ENCODE measurements around the gene SYN1. TPM values are rescaled to one million over a fixed set of nuclear protein-coding genes. Genes with fewer than 3 reads are reported as not detected.
"Not testable (repeated sequence)": the region's sequence is repeated elsewhere in the genome, so short reads cannot be mapped to it uniquely, and the experiment has no call there.

SYN1 gene
- total RNA-seq, 1 experiment from 2014 or later, result 0.04 TPM

DNA sequence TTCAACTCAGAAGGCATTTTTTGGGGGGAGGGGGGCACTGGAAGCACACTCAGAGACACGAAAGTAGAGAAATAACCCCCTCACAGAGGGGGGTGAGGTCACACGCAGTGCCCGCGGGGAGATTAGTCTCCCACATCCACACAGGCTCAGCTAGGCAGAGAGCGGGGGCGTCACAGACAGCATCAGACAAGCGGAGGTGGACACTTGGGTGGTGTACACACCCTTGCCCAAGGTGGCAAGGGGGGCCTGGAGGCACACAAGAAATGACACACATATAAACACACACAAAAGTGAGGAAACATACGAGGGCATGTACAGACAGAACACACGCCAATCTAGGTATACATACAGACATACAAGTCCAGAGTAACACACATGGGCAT is 637 bp upstream of the SYN1 start:
- no peak for DNase-seq
- no peaks in the 10 kb centered on the region for H3K4me1 ChIP-seq
- no peak overlapping the region for H3K4me3 ChIP-seq

GRCh38 chrX:47618923-47619485 is 653 bp downstream of the SYN1 start:
- no peaks in the 10 kb centered on the region for H3K36me3 ChIP-seq
- no peaks in the 10 kb centered on the region for H3K4me1 ChIP-seq
- H3K9me3 ChIP-seq (replicated peaks), result no peaks in the 10 kb centered on the region
- H3K27ac ChIP-seq, result no peak overlapping the region
- no peak overlapping the region for H3K4me3 ChIP-seq
- no peaks in the 10 kb centered on the region for H3K27me3 ChIP-seq
- DNase-seq, result no peak

More for the DNA sequence above, 637 bp upstream of the SYN1 start:
- Histone ChIP-seq H3K9me3 (replicated peaks) (no peaks in the 10 kb centered on the region), H3K27me3 (no peaks in the 10 kb centered on the region), H3K27ac (no peak overlapping the region), H3K36me3 (no peaks in the 10 kb centered on the region)

DNA sequence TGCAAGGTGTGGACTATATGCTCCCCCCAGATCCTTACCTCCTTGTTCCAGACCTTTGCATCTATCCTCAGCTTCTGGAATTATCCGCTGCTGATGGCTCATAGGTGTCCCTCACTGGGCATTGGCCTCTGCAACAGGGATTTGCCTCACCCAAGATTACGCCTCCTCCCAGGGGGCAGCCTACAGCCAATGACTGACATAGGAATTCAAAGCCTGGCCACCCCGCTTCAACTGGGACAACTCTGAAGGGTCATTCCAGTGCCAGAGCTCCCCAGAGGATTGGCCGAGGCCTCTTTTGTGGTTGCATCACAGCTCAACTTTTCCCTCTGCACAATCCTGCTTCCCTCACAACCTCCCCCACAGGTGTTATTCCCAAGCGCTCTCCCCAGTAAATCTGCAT is 5.0 kb downstream of the SYN1 start:
- H3K4me1 ChIP-seq, result no peaks in the 10 kb centered on the region
- no peak for DNase-seq
- H3K4me3 ChIP-seq, result no peak overlapping the region
- H3K27ac ChIP-seq, result no peak overlapping the region
- no peaks in the 10 kb centered on the region for H3K9me3 ChIP-seq (replicated peaks)
- no peaks in the 10 kb centered on the region for H3K27me3 ChIP-seq
- H3K36me3 ChIP-seq, result no peaks in the 10 kb centered on the region

GRCh38 chrX:47613082-47613481 is 6.6 kb downstream of the SYN1 start:
- Histone ChIP-seq H3K27ac (no peak overlapping the region), H3K4me3 (no peak overlapping the region), H3K27me3 (no peaks in the 10 kb centered on the region), H3K4me1 (no peaks in the 10 kb centered on the region), H3K36me3 (no peaks in the 10 kb centered on the region), H3K9me3 (replicated peaks) (no peaks in the 10 kb centered on the region)
- no peak for DNase-seq

DNA sequence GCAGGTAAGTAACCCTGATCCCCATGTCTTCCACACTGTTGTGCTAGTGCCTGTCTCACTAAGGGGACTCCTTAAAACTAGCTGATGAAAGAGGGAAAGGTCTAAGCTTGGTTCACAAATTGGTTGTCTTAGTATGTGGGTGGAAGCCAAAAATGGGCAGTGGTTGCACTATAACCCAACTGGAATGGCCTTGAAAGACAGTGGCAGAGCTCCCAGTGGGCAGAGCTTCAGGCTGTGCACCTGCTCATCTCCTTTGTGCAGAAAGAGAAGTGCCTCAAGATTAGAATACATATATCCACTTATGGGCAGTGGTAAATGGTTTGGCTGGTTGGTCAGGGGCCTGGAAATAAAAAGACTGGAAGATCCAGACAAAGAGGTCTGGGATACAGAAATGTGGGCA is 7.2 kb downstream of the SYN1 start:
- no peaks in the 10 kb centered on the region for H3K27me3 ChIP-seq
- H3K4me3 ChIP-seq, result no peak overlapping the region
- no peaks in the 10 kb centered on the region for H3K36me3 ChIP-seq
- no peak for DNase-seq
- no peak overlapping the region for H3K27ac ChIP-seq
- no peaks in the 10 kb centered on the region for H3K9me3 ChIP-seq (replicated peaks)
- H3K4me1 ChIP-seq, result no peaks in the 10 kb centered on the region

- no peak for DNase-seq
- Histone ChIP-seq H3K27me3 (no peaks in the 10 kb centered on the region), H3K4me3 (no peak overlapping the region), H3K9me3 (replicated peaks) (no peaks in the 10 kb centered on the region), H3K36me3 (no peaks in the 10 kb centered on the region), H3K27ac (no peak overlapping the region), H3K4me1 (no peaks in the 10 kb centered on the region)
These were observed 7.7 kb downstream of the SYN1 start for GRCh38 chrX:47611926-47612325.

GRCh38 chrX:47611489-47611888 is 8.2 kb downstream of the SYN1 start:
- H3K27me3 ChIP-seq, result no peaks in the 10 kb centered on the region
- no peak overlapping the region for H3K4me3 ChIP-seq
- H3K4me1 ChIP-seq, result no peaks in the 10 kb centered on the region
- H3K27ac ChIP-seq, result no peak overlapping the region
- H3K36me3 ChIP-seq, result no peaks in the 10 kb centered on the region
- DNase-seq, result no peak
- H3K9me3 ChIP-seq (replicated peaks), result no peaks in the 10 kb centered on the region

DNA sequence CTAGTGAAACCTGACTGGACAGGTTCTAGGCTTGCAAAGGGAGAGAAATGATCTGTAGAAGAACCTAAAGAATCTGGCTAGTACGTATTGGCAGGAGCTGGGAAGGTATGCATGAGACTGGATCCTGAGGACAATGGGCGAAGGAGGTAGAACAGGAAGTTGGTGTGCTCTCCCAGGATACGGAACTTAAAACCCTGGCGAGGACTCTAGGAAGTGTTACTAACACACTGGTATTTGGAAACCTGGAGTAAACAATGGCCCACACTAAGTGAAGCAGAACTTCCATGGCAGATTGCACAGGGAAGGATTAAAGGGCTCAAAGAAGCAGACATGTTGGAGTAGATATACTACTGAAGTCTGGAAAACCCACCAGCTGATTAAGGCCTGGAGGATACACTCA is 9.1 kb downstream of the SYN1 start:
- Histone ChIP-seq H3K36me3 (no peaks in the 10 kb centered on the region), H3K4me3 (no peak overlapping the region), H3K27ac (no peak overlapping the region), H3K4me1 (no peaks in the 10 kb centered on the region), H3K27me3 (no peaks in the 10 kb centered on the region), H3K9me3 (replicated peaks) (no peaks in the 10 kb centered on the region)
- no peak for DNase-seq

DNA sequence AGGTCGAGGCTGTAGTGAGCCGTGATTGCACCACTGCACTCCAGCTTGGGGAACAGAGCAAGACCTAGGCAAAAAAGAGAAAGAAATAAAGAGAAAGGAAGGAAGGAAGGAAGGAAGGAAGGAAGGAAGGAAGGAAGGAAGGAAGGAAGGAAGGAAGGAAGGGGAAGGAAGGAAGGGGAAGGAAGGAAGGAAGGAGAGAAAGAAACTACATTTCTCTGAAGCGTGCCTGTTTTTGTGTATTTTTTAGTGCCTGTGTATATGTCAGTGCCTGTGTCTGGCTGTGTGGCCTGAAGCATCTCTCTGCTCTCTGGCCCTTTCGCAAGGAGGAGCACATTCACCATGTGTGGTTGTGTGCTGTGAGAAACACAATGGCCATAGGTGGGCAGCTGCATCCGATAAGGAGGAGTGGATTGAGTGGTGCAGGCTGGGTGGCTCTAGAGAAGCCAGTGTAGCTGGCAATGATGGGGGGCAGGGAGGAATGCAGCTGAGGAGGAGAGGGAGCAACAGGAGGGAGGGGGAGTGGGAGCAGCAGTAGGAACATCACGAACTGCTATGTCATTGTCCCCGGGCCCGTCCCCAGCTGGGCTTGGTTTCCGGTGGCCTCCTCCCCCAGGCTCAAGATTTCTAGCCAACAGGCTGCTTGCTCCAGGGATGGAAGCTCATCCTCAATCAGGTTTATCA is 11.4 kb downstream of the SYN1 start:
- H3K27ac ChIP-seq, result no peak overlapping the region
- no peaks in the 10 kb centered on the region for H3K27me3 ChIP-seq
- no peak overlapping the region for H3K4me3 ChIP-seq
- no peaks in the 10 kb centered on the region for H3K9me3 ChIP-seq (replicated peaks)
- DNase-seq, result no peak
- H3K36me3 ChIP-seq, result no peaks in the 10 kb centered on the region
- no peaks in the 10 kb centered on the region for H3K4me1 ChIP-seq

- no peak overlapping the region for H3K4me3 ChIP-seq
- H3K4me1 ChIP-seq, result no peaks in the 10 kb centered on the region
- DNase-seq, result no peak
- H3K27me3 ChIP-seq, result no peaks in the 10 kb centered on the region
- H3K9me3 ChIP-seq (replicated peaks), result no peaks in the 10 kb centered on the region
- no peak overlapping the region for H3K27ac ChIP-seq
- no peaks in the 10 kb centered on the region for H3K36me3 ChIP-seq
These were observed 12.6 kb downstream of the SYN1 start for GRCh38 chrX:47607091-47607490.

- Histone ChIP-seq H3K9me3 (replicated peaks) (no peaks in the 10 kb centered on the region), H3K27me3 (no peaks in the 10 kb centered on the region), H3K4me1 (no peaks in the 10 kb centered on the region), H3K36me3 (no peaks in the 10 kb centered on the region), H3K4me3 (no peak overlapping the region), H3K27ac (no peak overlapping the region)
- DNase-seq, result no peak
These were observed 14.6 kb downstream of the SYN1 start for GRCh38 chrX:47605024-47605423.

- not testable (repeated sequence) for DNase-seq; H3K27me3 ChIP-seq; H3K4me3 ChIP-seq; H3K36me3 ChIP-seq; H3K9me3 ChIP-seq (replicated peaks); H3K27ac ChIP-seq; H3K4me1 ChIP-seq
These were observed 16.5 kb downstream of the SYN1 start for GRCh38 chrX:47603125-47603524.

GRCh38 chrX:47597222-47597621 is 22.4 kb downstream of the SYN1 start:
- no peak overlapping the region for H3K4me3 ChIP-seq
- DNase-seq, result no peak
- H3K9me3 ChIP-seq (replicated peaks), result no peaks in the 10 kb centered on the region
- H3K27ac ChIP-seq, result no peak overlapping the region
- H3K27me3 ChIP-seq, result no peaks in the 10 kb centered on the region
- no peaks in the 10 kb centered on the region for H3K4me1 ChIP-seq
- no peaks in the 10 kb centered on the region for H3K36me3 ChIP-seq

DNA sequence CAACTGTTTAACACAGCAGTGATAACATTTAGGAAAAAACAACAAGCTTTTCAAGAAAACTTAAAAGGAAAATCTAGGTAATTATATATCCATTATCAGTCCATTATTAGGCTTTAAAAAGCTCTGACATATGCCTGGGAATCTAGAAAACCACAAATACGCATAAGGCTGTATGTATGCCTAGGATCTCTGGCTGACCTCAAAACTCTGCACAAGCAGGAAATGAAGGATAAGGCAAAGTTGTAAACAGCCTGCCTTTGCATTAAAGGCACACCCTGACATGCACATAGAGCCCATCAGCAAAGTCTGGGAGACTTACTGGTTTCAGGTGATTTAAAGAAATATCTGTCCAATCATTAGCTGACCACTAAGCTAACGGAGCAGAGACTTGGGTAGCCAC is 23.4 kb downstream of the SYN1 start:
- no peak overlapping the region for H3K4me3 ChIP-seq
- H3K9me3 ChIP-seq (replicated peaks), result no peaks in the 10 kb centered on the region
- no peak for DNase-seq
- H3K27me3 ChIP-seq, result no peaks in the 10 kb centered on the region
- H3K27ac ChIP-seq, result no peak overlapping the region
- no peaks in the 10 kb centered on the region for H3K4me1 ChIP-seq
- no peaks in the 10 kb centered on the region for H3K36me3 ChIP-seq

GRCh38 chrX:47595716-47596251 is 23.9 kb downstream of the SYN1 start:
- Histone ChIP-seq H3K9me3 (replicated peaks) (no peaks in the 10 kb centered on the region), H3K4me1 (no peaks in the 10 kb centered on the region), H3K4me3 (no peak overlapping the region), H3K27ac (no peak overlapping the region), H3K36me3 (no peaks in the 10 kb centered on the region), H3K27me3 (no peaks in the 10 kb centered on the region)
- DNase-seq, result no peak

GRCh38 chrX:47593522-47593921 is 26.1 kb downstream of the SYN1 start:
- no peaks in the 10 kb centered on the region for H3K9me3 ChIP-seq (replicated peaks)

More at GRCh38 chrX:47593522-47593921, 26.1 kb downstream of the SYN1 start:
- Histone ChIP-seq H3K4me3 (no peak overlapping the region), H3K36me3 (no peaks in the 10 kb centered on the region), H3K4me1 (no peaks in the 10 kb centered on the region), H3K27ac (no peak overlapping the region), H3K27me3 (no peaks in the 10 kb centered on the region)
- DNase-seq, result no peak
